OCI-LY3 (cell line): ENCODE results near the gene RBM45.
"Not testable (repeated sequence)": the region's sequence is repeated elsewhere in the genome, so short reads cannot be mapped to it uniquely, and the experiment has no call there.

Experiments
- H2AFZ ChIP-seq: fragments of 200-600, 300-600 bp; shearing (Covaris generic); 2 replicates; pipeline ENCODE4 v1.6.0; 2014; ENCODE audit warnings: antibody characterized with exemption, low read depth, low read length
- H3K27ac ChIP-seq: fragments of 200-600, 300-600 bp; sonication (generic); 2 replicates; pipeline ENCODE4 v1.5.1; 2014; ENCODE audit warnings: mild to moderate bottlenecking, low read length, moderate library complexity, mixed read lengths
- H3K27me3 ChIP-seq: fragments of 200-600, 300-600 bp; sonication (generic); 2 replicates; pipeline ENCODE4 v1.6.1; 2014; ENCODE audit warnings: low read depth, low read length, mixed read lengths
- H3K36me3 ChIP-seq: fragments of 200-600, 300-600 bp; sonication (generic); replicated peaks from 2 replicates; pipeline ENCODE3; 2014; ENCODE audit warnings: low read depth, low read length, mixed read lengths
- H3K4me1 ChIP-seq: fragments of 300-600, 200-600 bp; sonication (generic); 2 replicates; pipeline ENCODE4 v1.6.1; 2014; ENCODE audit warnings: low read length, mixed read lengths
- H3K4me2 ChIP-seq: fragments of 200-600, 300-600 bp; sonication (generic); 2 replicates; pipeline ENCODE4 v1.6.1; 2014; ENCODE audit warnings: low read length, mixed read lengths
- H3K4me3 ChIP-seq: fragments of 300-600, 200-600 bp; sonication (generic); 2 replicates; pipeline ENCODE4 v1.5.1; 2014; ENCODE audit warnings: antibody characterized with exemption, mild to moderate bottlenecking, low read length, moderate library complexity
- H3K79me2 ChIP-seq: fragments of 300-600, 200-600 bp; shearing (Covaris generic); 2 replicates; pipeline ENCODE4 v1.6.1; 2014; ENCODE audit warnings: mild to moderate bottlenecking, low read length, mixed read lengths
- H3K9ac ChIP-seq: fragments of 300-600, 200-600 bp; shearing (Covaris generic); 2 replicates; pipeline ENCODE4 v1.6.0; 2014; ENCODE audit warnings: mild to moderate bottlenecking, low read length, moderate library complexity
- H3K9me3 ChIP-seq: fragments of 200-600, 300-600 bp; shearing (Covaris generic); 2 replicates; pipeline ENCODE4 v1.6.1; 2014; ENCODE audit warnings: low read length, mixed read lengths; ENCODE audit not compliant: insufficient read depth
- H4K20me1 ChIP-seq: fragments of 200-600, 300-600 bp; sonication (generic); 2 replicates; pipeline ENCODE4 v1.6.1; 2016; ENCODE audit warnings: low read length, mixed read lengths; ENCODE audit not compliant: insufficient read depth
- CTCF ChIP-seq: fragments of 200-600, 300-600 bp; sonication (generic); IDR thresholded peaks from 2 replicates; pipeline ENCODE4 v1.5.1; 2014; ENCODE audit warnings: antibody characterized with exemption, low read length, low read depth
- EZH2phosphoT487 ChIP-seq: fragments of 200-600 bp; shearing (Covaris generic); IDR thresholded peaks from 2 replicates; pipeline ENCODE4 v1.6.1; 2018; ENCODE audit warnings: antibody characterized with exemption, mixed run types, low read depth

Gene RBM45

DNA sequence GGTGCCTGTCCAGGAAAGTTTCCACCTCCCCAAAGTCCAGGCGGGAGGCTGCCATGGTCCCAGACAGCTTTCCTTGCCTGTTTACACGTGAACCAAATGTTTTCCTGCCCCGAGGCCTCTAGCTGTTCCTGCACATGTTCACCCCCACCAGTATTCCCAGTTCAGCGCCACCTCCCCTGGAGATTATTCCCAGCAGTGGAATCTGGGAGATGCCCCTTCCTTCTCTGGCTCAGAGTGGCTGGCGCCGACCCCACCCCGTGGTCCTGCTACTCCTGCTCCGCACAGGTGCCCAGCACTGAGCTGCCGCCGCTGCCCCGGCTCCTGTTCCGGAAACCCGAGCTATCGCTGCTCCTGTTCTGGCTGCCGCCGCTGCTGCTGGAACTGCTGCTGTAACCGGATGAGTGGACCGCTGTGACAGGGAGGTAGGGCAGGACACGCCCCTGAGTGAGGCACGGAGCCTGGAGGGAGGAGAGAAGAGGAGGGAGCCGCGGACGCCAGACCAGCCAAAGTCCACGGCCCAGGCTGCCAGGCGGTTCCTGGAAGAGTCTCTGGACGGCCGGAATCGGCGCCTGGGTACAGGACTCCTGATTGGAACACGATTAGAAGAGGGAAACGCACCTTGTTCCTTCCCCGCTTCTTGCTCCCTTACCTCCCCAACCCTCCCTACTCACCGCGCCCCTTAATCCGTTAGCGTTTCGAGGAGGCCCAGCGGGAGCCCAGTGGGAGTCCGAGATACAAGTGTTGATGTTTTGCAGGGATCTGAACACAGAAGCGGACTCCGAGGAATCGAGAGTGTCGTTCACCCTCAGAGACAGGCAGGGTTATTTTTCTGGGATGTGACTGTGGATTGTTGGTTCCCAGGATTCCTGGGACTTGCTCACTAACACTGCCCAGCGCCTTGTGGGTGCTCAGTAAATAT is 39.6 kb upstream of the RBM45 start, which contains the start of gene PDE11A:
Gene PDE11A (minus strand): TSS at position 395 of the 919 bp plus-strand sequence. CDS start 340 bp downstream, at position 55.
- no peaks in the 10 kb centered on the region for H4K20me1 ChIP-seq
- no peak within 1 kb of the TSS for H3K4me3 ChIP-seq
- no peaks in the 10 kb centered on the region for H3K36me3 ChIP-seq
- no peaks in the 10 kb centered on the region for H3K4me1 ChIP-seq
- H3K4me2 ChIP-seq, result no peak within 1 kb of the TSS
- no peak within 1 kb of the TSS for H3K27ac ChIP-seq
- no peak within 1 kb of the TSS for H3K9ac ChIP-seq
- TF ChIP-seq CTCF (no peak), EZH2phosphoT487 (no peak)
- H3K9me3 ChIP-seq, result no peaks in the 10 kb centered on the region
- no peaks in the 10 kb centered on the region for H3K79me2 ChIP-seq
- H2AFZ ChIP-seq, result no peak within 1 kb of the TSS
- peaks cover 9% of the 10 kb centered on the region for H3K27me3 ChIP-seq

DNA sequence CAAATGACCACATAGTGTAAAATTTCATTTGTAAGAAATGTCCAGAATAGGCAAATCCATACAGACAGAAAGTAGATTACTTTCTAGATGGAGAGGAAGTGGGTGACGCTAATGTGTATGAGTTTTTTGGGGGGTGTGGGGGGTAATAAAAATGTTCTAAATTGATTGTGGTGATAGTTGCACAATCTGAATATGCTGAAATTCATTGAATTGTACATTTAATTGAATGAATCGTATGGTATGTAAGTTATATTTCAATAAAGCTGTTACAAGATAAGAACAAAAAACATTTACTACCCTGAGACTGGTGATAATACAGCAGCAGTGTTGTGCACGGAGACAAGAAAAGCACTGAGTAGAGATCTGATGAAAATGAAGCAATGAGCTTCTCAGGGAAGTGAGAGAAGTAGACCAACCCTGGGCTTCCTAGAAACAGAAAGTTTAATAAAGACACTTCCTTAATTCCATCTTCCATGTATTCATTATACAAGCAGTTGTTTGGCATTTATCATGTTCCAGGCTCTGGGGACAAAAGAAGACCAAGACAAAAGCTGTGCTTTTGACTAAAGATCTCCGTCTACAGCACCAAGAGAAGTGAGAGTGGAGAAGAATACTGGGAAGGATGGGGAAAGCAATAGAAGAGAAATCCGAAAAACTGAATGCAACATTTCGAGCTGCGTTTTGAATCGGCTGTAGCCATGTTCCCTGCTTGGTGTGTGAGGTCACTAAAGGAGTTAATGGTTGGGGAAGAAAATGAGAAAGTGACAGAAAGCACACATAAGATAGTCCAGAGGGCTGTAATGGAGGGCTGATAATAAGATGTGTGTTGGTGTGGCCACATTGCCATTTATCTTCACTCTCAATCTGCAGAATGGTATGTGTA is 37.9 kb upstream of the RBM45 start:
- no peak for TF ChIP-seq CTCF
- TF ChIP-seq EZH2phosphoT487, result no peak
- Histone ChIP-seq H2AFZ (no peak overlapping the region), H3K4me2 (no peak overlapping the region), H3K9ac (no peak overlapping the region), H3K36me3 (no peaks in the 10 kb centered on the region), H3K4me1 (no peaks in the 10 kb centered on the region), H4K20me1 (no peaks in the 10 kb centered on the region), H3K27ac (no peak overlapping the region), H3K4me3 (no peak overlapping the region), H3K27me3 (peaks cover 9% of the 10 kb centered on the region), H3K9me3 (no peaks in the 10 kb centered on the region), H3K79me2 (no peaks in the 10 kb centered on the region)

DNA sequence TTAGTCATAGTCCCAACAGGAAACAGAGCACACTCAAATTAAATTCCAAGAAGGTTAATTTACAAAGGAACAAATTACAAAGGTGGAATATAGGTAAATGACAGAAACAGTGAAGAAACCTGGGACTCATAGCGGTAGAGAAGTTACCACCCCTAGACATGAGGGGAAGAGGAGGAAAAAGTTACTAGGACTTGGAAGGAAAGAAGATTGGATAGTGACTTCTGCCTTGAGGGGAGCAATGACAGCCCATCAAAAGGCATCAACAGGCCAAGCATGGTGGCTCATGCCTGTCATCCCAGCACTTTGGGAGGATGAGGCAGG is 37.3 kb upstream of the RBM45 start:
- no peak overlapping the region for H3K27ac ChIP-seq
- TF ChIP-seq CTCF (no peak), EZH2phosphoT487 (no peak)
- H3K9ac ChIP-seq, result no peak overlapping the region
- H3K4me3 ChIP-seq, result no peak overlapping the region
- H3K4me2 ChIP-seq, result no peak overlapping the region
- H3K4me1 ChIP-seq, result no peaks in the 10 kb centered on the region
- H2AFZ ChIP-seq, result no peak overlapping the region
- H3K9me3 ChIP-seq, result no peaks in the 10 kb centered on the region
- H3K79me2 ChIP-seq, result no peaks in the 10 kb centered on the region
- peaks cover 9% of the 10 kb centered on the region for H3K27me3 ChIP-seq
- H3K36me3 ChIP-seq, result no peaks in the 10 kb centered on the region
- H4K20me1 ChIP-seq, result no peaks in the 10 kb centered on the region

DNA sequence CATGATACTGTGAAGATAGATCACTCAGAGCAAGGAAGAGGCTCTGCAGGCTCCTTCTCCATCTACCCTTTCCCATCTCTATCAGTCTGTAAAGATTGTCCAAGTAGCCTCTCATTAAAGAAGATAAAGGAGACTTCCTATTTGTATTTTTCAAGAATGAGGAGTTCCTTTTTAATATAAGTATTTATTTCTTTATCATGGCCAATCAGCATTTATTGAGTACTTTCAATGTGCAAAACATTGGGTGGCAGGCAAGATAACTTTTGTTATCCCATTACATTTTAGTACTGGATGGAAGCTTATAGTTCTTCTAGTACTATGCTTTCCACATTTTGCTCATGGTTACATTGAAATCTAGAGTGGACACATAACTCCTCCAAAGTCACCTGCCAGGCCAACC is 36.1 kb upstream of the RBM45 start:
- TF ChIP-seq CTCF (no peak), EZH2phosphoT487 (no peak)
- Histone ChIP-seq H3K4me3 (no peak overlapping the region), H3K36me3 (no peaks in the 10 kb centered on the region), H2AFZ (no peak overlapping the region), H3K4me2 (no peak overlapping the region), H3K79me2 (no peaks in the 10 kb centered on the region), H3K27ac (no peak overlapping the region), H3K9me3 (no peaks in the 10 kb centered on the region), H3K4me1 (no peaks in the 10 kb centered on the region), H3K27me3 (no peaks in the 10 kb centered on the region; the same call in 1 of the 2 replicates), H3K9ac (no peak overlapping the region), H4K20me1 (no peaks in the 10 kb centered on the region)

- H3K4me2 ChIP-seq, H3K79me2 ChIP-seq, H3K36me3 ChIP-seq, H3K4me1 ChIP-seq, H4K20me1 ChIP-seq, H3K9ac ChIP-seq, H3K27me3 ChIP-seq, H2AFZ ChIP-seq, H3K4me3 ChIP-seq, H3K9me3 ChIP-seq, H3K27ac ChIP-seq: not testable (repeated sequence)
Measured at GRCh38 chr2:178079279-178079678, 33.0 kb upstream of the RBM45 start.
